KG1 (cell line): ENCODE data around the gene KIRREL3.

ENCODE experiments used
- DNase-seq: peaks from one replicate; lab custom pipeline; 2025; lab: John Stamatoyannopoulos, UW

KIRREL3 gene

GRCh38 chr11:126599217-126599897 lies 401.2 kb downstream of the KIRREL3 start:
- DNase-seq, result no peak

- no peak for DNase-seq
Measured at GRCh38 chr11:126598344-126599216, 402.0 kb downstream of the KIRREL3 start.

GRCh38 chr11:126597041-126597440 lies 403.5 kb downstream of the KIRREL3 start:
- DNase-seq, result no peak

- no peak for DNase-seq
Measured at GRCh38 chr11:126596474-126596873, 404.1 kb downstream of the KIRREL3 start.

- no peak for DNase-seq
Measured at GRCh38 chr11:126595560-126595959, 405.0 kb downstream of the KIRREL3 start.

- no peak for DNase-seq
Measured at GRCh38 chr11:126594921-126595367, 405.6 kb downstream of the KIRREL3 start.

- no peak for DNase-seq
Measured at GRCh38 chr11:126592496-126593410, 407.8 kb downstream of the KIRREL3 start.

GRCh38 chr11:126591966-126592489 lies 408.5 kb downstream of the KIRREL3 start:
- DNase-seq, result no peak

GRCh38 chr11:126589492-126589803 lies 411.1 kb downstream of the KIRREL3 start:
- no peak for DNase-seq

- no peak for DNase-seq
Measured at GRCh38 chr11:126588630-126589491, 411.7 kb downstream of the KIRREL3 start.

GRCh38 chr11:126587541-126587940 lies 413.0 kb downstream of the KIRREL3 start:
- DNase-seq, result no peak

- DNase-seq, result no peak
Measured at GRCh38 chr11:126585774-126586491, 414.6 kb downstream of the KIRREL3 start.

- no peak for DNase-seq
Measured at GRCh38 chr11:126585388-126585773, 415.2 kb downstream of the KIRREL3 start.

GRCh38 chr11:126583594-126584427 lies 416.8 kb downstream of the KIRREL3 start:
- DNase-seq, result no peak

GRCh38 chr11:126583101-126583500 lies 417.5 kb downstream of the KIRREL3 start:
- no peak for DNase-seq

- DNase-seq, result no peak
Measured at GRCh38 chr11:126581871-126582648, 418.5 kb downstream of the KIRREL3 start.

- no peak for DNase-seq
Measured at GRCh38 chr11:126578426-126578825, 422.1 kb downstream of the KIRREL3 start.

GRCh38 chr11:126578021-126578420 lies 422.5 kb downstream of the KIRREL3 start:
- DNase-seq, result no peak

GRCh38 chr11:126575849-126576248 lies 424.7 kb downstream of the KIRREL3 start:
- no peak for DNase-seq
